ENCODE data around the gene DNAJC3.

GRCh38 chr13:95641291-95642027, 35.5 kb upstream of the DNAJC3 start:
- no peak for TF ChIP-seq SRF (IDR thresholded peaks at IDR 0.05; ENCODE audit: low read depth, low read length)
- no peak for TF ChIP-seq EP300 (IDR thresholded peaks at IDR 0.05; ENCODE audit: borderline replicate concordance in 1 of 2, low read depth in 2 of 2, low read length in 2 of 2)
- TF ChIP-seq KDM1A (IDR thresholded peaks at IDR 0.05; ENCODE audit: borderline replicate concordance, low read length) = no peak
- TF ChIP-seq MAFK (IDR thresholded peaks at IDR 0.05; ENCODE audit: low read depth, low read length) = no peak
- TF ChIP-seq EZH2 (IDR thresholded peaks at IDR 0.05; ENCODE audit: low read depth, low read length, severe bottlenecking) = no peak
- TF ChIP-seq, protein P1, sequence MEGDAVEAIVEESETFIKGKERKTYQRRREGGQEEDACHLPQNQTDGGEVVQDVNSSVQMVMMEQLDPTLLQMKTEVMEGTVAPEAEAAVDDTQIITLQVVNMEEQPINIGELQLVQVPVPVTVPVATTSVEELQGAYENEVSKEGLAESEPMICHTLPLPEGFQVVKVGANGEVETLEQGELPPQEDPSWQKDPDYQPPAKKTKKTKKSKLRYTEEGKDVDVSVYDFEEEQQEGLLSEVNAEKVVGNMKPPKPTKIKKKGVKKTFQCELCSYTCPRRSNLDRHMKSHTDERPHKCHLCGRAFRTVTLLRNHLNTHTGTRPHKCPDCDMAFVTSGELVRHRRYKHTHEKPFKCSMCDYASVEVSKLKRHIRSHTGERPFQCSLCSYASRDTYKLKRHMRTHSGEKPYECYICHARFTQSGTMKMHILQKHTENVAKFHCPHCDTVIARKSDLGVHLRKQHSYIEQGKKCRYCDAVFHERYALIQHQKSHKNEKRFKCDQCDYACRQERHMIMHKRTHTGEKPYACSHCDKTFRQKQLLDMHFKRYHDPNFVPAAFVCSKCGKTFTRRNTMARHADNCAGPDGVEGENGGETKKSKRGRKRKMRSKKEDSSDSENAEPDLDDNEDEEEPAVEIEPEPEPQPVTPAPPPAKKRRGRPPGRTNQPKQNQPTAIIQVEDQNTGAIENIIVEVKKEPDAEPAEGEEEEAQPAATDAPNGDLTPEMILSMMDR (IDR thresholded peaks at IDR 0.05; ENCODE audit: control extremely low read depth in 1 of 3, insufficient read depth in 1 of 3, low read depth in 1 of 3, low read length in 3 of 3) = no peak
- no peak for TF ChIP-seq SIN3A (conservative IDR thresholded peaks at IDR 0.05 in 1 of 2, IDR thresholded peaks at IDR 0.05 in 1 of 2; ENCODE audit: low read depth in 1 of 2, low read length in 2 of 2)
- TF ChIP-seq, protein P2, sequence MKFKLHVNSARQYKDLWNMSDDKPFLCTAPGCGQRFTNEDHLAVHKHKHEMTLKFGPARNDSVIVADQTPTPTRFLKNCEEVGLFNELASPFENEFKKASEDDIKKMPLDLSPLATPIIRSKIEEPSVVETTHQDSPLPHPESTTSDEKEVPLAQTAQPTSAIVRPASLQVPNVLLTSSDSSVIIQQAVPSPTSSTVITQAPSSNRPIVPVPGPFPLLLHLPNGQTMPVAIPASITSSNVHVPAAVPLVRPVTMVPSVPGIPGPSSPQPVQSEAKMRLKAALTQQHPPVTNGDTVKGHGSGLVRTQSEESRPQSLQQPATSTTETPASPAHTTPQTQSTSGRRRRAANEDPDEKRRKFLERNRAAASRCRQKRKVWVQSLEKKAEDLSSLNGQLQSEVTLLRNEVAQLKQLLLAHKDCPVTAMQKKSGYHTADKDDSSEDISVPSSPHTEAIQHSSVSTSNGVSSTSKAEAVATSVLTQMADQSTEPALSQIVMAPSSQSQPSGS (IDR thresholded peaks at IDR 0.05; ENCODE audit: low read length) = no peak
- no peak for TF ChIP-seq SUZ12 (IDR thresholded peaks at IDR 0.05; ENCODE audit: low read length)
- TF ChIP-seq POLR2A (IDR thresholded peaks at IDR 0.05; ENCODE audit: control extremely low read depth in 1 of 2, low read depth in 2 of 2, low read length in 2 of 2) = peak in 1 of 2 experiments; percentile 29; a peak in 1 of 3 replicates
- TF ChIP-seq SIX5 (IDR thresholded peaks at IDR 0.05; ENCODE audit: low read depth, low read length) = no peak
- no peak for TF ChIP-seq RAD21 (IDR thresholded peaks at IDR 0.05 in 1 of 2, conservative IDR thresholded peaks at IDR 0.05 in 1 of 2; ENCODE audit: low read depth in 2 of 2, low read length in 2 of 2)
